B cell (primary cell): ENCODE results near the gene TMEM63A. TPM values are rescaled to one million over a fixed set of nuclear protein-coding genes. Genes with fewer than 3 reads are reported as not detected.
A peak's percentile ranks its signal among the peaks of the same experiment; 100 is the strongest.

Source experiments
- ATAC-seq: fragments of 200-7000 bp; cut with Tn5 transposase; one replicate; pipeline ENCODE4 v1.10.0; 2021; ENCODE audit warnings: low read depth, mild to moderate bottlenecking, moderate number of reproducible peaks, moderate library complexity
- CTCF ChIA-PET: fragments of 350-600 bp; sonication (Branson Sonifier 250); formaldehyde crosslinking; loops from one replicate; lab custom pipeline; 2021; ENCODE audit warnings: antibody characterized with exemption, inconsistent platforms; lab: Charles Lee
- POLR2A ChIA-PET: fragments of 350-600 bp; sonication (Branson Sonifier 250); formaldehyde crosslinking; loops from one replicate; lab custom pipeline; 2021; ENCODE audit warnings: antibody characterized with exemption; lab: Charles Lee
- DNase-seq: peaks from one replicate; pipeline ENCODE4 v3.0.0; 2013
- H2AFZ ChIP-seq: 2 replicates; pipeline ENCODE4 v1.6.1; 2012; ENCODE audit warnings: mild to moderate bottlenecking, low read depth, low read length; ENCODE audit not compliant: insufficient read depth, poor library complexity, severe bottlenecking
- H3K27ac ChIP-seq, 2 donors: 1 replicate in 1 of 2; 2 replicates in 1 of 2; pipeline ENCODE4 v1.5.1; 2012 to 2013; ENCODE audit warnings: low read length in 2 of 2, mild to moderate bottlenecking in 2 of 2, moderate library complexity in 1 of 2
- H3K27me3 ChIP-seq, 4 experiments: fragments of 200-600 bp in 1 of 4; sonication (generic) in 1 of 4; replicated peaks in 1 of 4; 1 replicate in 2 of 4; 2 replicates in 2 of 4; pipeline versions ENCODE4 v1.6.1 to v1.7.0; 2013 to 2016; ENCODE audit warnings: low read length in 3 of 4, mild to moderate bottlenecking in 2 of 4, mixed read lengths in 1 of 4, moderate library complexity in 1 of 4; ENCODE audit not compliant: insufficient read depth in 4 of 4, control insufficient read depth in 3 of 4; ENCODE audit errors: control extremely low read depth in 1 of 4
- H3K36me3 ChIP-seq, 2 experiments: replicated peaks in 1 of 2; 1 replicate in 1 of 2; 2 replicates in 1 of 2; pipeline versions ENCODE4 v1.6.1 to v1.7.1; 2013; ENCODE audit warnings: low read length in 1 of 2; ENCODE audit not compliant: insufficient read depth in 2 of 2, control insufficient read depth in 1 of 2; ENCODE audit errors: control extremely low read depth in 1 of 2, extremely low read depth in 1 of 2
- H3K4me1 ChIP-seq, 2 donors: fragments of 200-600 bp in 1 of 2; sonication (generic) in 1 of 2; 1 replicate in 1 of 2; 2 replicates in 1 of 2; pipeline versions ENCODE4 v1.5.1 to v1.6.1; 2013 to 2017; ENCODE audit warnings: low read length in 2 of 2; ENCODE audit not compliant: control insufficient read depth in 2 of 2, insufficient read depth in 2 of 2
- H3K4me2 ChIP-seq: replicated peaks from 2 replicates; pipeline ENCODE3; 2012; ENCODE audit warnings: mild to moderate bottlenecking, low read depth, low read length; ENCODE audit not compliant: poor library complexity, severe bottlenecking
- H3K4me3 ChIP-seq, 5 experiments: fragments of 200-600 bp in 1 of 5; sonication (generic) in 1 of 5; 1 replicate in 3 of 5; 2 replicates in 2 of 5; pipeline versions ENCODE4 v1.5.1 to v1.7.0; 2011 to 2016; ENCODE audit warnings: low read length in 4 of 5, mild to moderate bottlenecking in 4 of 5, low read depth in 2 of 5, control low read depth in 1 of 5, moderate library complexity in 1 of 5; ENCODE audit not compliant: insufficient read depth in 1 of 5; ENCODE audit errors: control extremely low read depth in 1 of 5, extremely low read depth in 1 of 5
- H3K79me2 ChIP-seq: fragments of 200-600 bp; sonication (generic); one replicate; pipeline ENCODE4 v1.6.0; 2016; ENCODE audit warnings: low read length; ENCODE audit not compliant: control insufficient read depth, insufficient read depth
- H3K9ac ChIP-seq: fragments of 200-600 bp; sonication (generic); 2 replicates; pipeline ENCODE4 v1.6.1; 2017; ENCODE audit warnings: mild to moderate bottlenecking, low read length, moderate library complexity
- H3K9me3 ChIP-seq, 3 donors: one replicate each; pipeline versions ENCODE4 v1.6.1 to v1.7.1; 2013; ENCODE audit warnings: low read length in 2 of 3; ENCODE audit not compliant: control insufficient read depth in 2 of 3, insufficient read depth in 1 of 3; ENCODE audit errors: control extremely low read depth in 1 of 3
- H4K20me1 ChIP-seq: 2 replicates; pipeline ENCODE4 v1.6.0; 2012; ENCODE audit warnings: mild to moderate bottlenecking, low read length; ENCODE audit not compliant: insufficient read depth, control insufficient read depth, poor library complexity, severe bottlenecking
- H3K27ac Mint-ChIP-seq: one replicate; pipeline ENCODE4 v1.8.0; 2021; ENCODE audit warnings: mixed read lengths
- H3K27me3 Mint-ChIP-seq: one replicate; pipeline ENCODE4 v1.8.0; 2021; ENCODE audit warnings: mixed read lengths
- H3K4me1 Mint-ChIP-seq: one replicate; pipeline ENCODE4 v1.8.0; 2021; ENCODE audit warnings: mixed read lengths
- H3K4me3 Mint-ChIP-seq: one replicate; pipeline ENCODE4 v1.8.0; 2021; ENCODE audit warnings: mixed read lengths
- H3K9me3 Mint-ChIP-seq: one replicate; pipeline ENCODE4 v1.8.0; 2022; ENCODE audit warnings: mixed read lengths; ENCODE audit not compliant: insufficient read depth
- CTCF ChIP-seq: fragments of 200-600 bp; IDR thresholded peaks from one replicate; pipeline ENCODE4 v1.8.0; 2022; ENCODE audit warnings: antibody characterized with exemption, mild to moderate bottlenecking
- EZH2 ChIP-seq: IDR thresholded peaks from 2 replicates; pipeline ENCODE4 v1.6.1; 2012; ENCODE audit warnings: borderline replicate concordance, low read depth, mild to moderate bottlenecking, moderate library complexity, low read length; ENCODE audit not compliant: insufficient read depth, poor library complexity, severe bottlenecking
- WGBS: methylation state at CpG from one replicate; pipeline ENCODE4 v1.1.5; 2013; ENCODE audit warnings: missing lambda C conversion rate; ENCODE audit not compliant: insufficient coverage; 5-methylcytosine and 5-hydroxymethylcytosine counted together
- intact Hi-C: fragments of 100-400 bp; cut with micrococcal nuclease; formaldehyde crosslinking; loops from one replicate; pipeline ENCODE4 v1.10.0; 2022
- polyA plus RNA-seq: library from polyadenylated mRNA; depleted of rRNA; stranded (reverse); fragments of >200 nt; gene quantifications from 2 replicates; pipeline ENCODE4 v1.2.3, GENCODE V29; 2012
- total RNA-seq, 2 donors: library from RNA; stranded (reverse); fragments of 120-200 nt in 1 of 2; gene quantifications; 1 replicate in 1 of 2; 2 replicates in 1 of 2; pipeline versions ENCODE4 v1.2.3 to v1.2.4, GENCODE V29; 2013 to 2022

The TMEM63A gene
- total and polyA plus RNA-seq, 2 donors (not counting 1 experiment from before 2014, with no cell fraction given): 209 to 238 TPM

- peak overlapping the region; percentile 88 for H3K9ac ChIP-seq
- intact Hi-C loops: loop anchor here (5.0 kb wide), 1 partner anchor 42 kb away; the partner anchor contains the start of gene PYCR2
- Mint-ChIP-seq H3K27ac (peak overlapping the region; percentile 86), H3K9me3 (no peaks in the 10 kb centered on the region), H3K4me1 (peaks cover 50% of the 10 kb centered on the region), H3K27me3 (no peaks in the 10 kb centered on the region), H3K4me3 (peak overlapping the region; percentile 96)
- H3K4me1 ChIP-seq: peaks cover 30 to 42% of the 10 kb centered on the region in 2 donors
- no peak for TF ChIP-seq EZH2
- TF ChIP-seq CTCF: no peak
- H3K27ac ChIP-seq: peak overlapping the region in 1 of 2 donors; percentile 74
- CTCF ChIA-PET: interaction anchor here (0.9 to 5.7 kb wide), 10 partner anchors 9 to 107 kb away, joined by 3 to 59 read pairs (median 4); partner anchors contain the start of gene SRP9
- H3K27me3 ChIP-seq: no peaks in the 10 kb centered on the region
- POLR2A ChIA-PET: interaction anchor here (0.7 to 3.3 kb wide), 5 partner anchors 28 to 413 kb away, joined by 3 to 22 read pairs (median 6); partner anchors contain the start of genes PYCR2 and SRP9
- H4K20me1 ChIP-seq: peaks cover 46% of the 10 kb centered on the region
- H3K36me3 ChIP-seq: peaks cover 0 to 29% of the 10 kb centered on the region in 2 experiments
- no peaks in the 10 kb centered on the region for H3K9me3 ChIP-seq
- H2AFZ ChIP-seq: no peak overlapping the region
- peaks cover 71% of the 10 kb centered on the region for H3K79me2 ChIP-seq
- H3K4me3 ChIP-seq: peak overlapping the region in 4 of 5 experiments; percentile 86 to 99 (median 98)
- peak overlapping the region; percentile 88 for H3K4me2 ChIP-seq
- ATAC-seq (no peak), DNase-seq (no peak)
- WGBS: 86% methylated on average over 2 of the region's 5 CpGs
Measured at GRCh38 chr1:225880636-225881035, 1.5 kb downstream of the TMEM63A start.

GRCh38 chr1:225880222-225880588 is 2.0 kb downstream of the TMEM63A start:
- 29% methylated on average over 1 of the region's 2 CpGs for WGBS
- H3K9me3 ChIP-seq: no peaks in the 10 kb centered on the region
- H3K9me3 Mint-ChIP-seq: no peaks in the 10 kb centered on the region
- ATAC-seq: no peak
- H2AFZ ChIP-seq: no peak overlapping the region
- no peaks in the 10 kb centered on the region for H3K27me3 ChIP-seq
- H4K20me1 ChIP-seq: peaks cover 50% of the 10 kb centered on the region
- intact Hi-C loops: loop anchor here (5.0 kb wide), 1 partner anchor 42 kb away; the partner anchor contains the start of gene PYCR2
- peak overlapping the region; percentile 86 for H3K27ac Mint-ChIP-seq
- peak overlapping the region in 4 of 5 experiments; percentile 28 to 99 (median 98) for H3K4me3 ChIP-seq
- H3K36me3 ChIP-seq: peaks cover 0 to 34% of the 10 kb centered on the region in 2 experiments
- peak overlapping the region; percentile 88 for H3K4me2 ChIP-seq
- H3K9ac ChIP-seq: peak overlapping the region; percentile 88
- no peak for DNase-seq
- H3K79me2 ChIP-seq: peaks cover 75% of the 10 kb centered on the region
- no peaks in the 10 kb centered on the region for H3K27me3 Mint-ChIP-seq
- ChIA-PET POLR2A (interaction anchor here (0.7 to 2.8 kb wide), 3 partner anchors 28 to 413 kb away, joined by 3 to 6 read pairs (median 5); partner anchors contain the start of gene SRP9), CTCF (interaction anchor here (1.1 to 5.7 kb wide), 7 partner anchors 11 to 108 kb away, joined by 3 to 59 read pairs (median 7); partner anchors contain the start of gene SRP9)
- H3K4me1 ChIP-seq: peaks cover 30 to 42% of the 10 kb centered on the region in 2 donors
- TF ChIP-seq CTCF: no peak
- no peak for TF ChIP-seq EZH2
- peak overlapping the region in 1 of 2 donors; percentile 74 for H3K27ac ChIP-seq
- H3K4me1 Mint-ChIP-seq: peaks cover 50% of the 10 kb centered on the region
- H3K4me3 Mint-ChIP-seq: peak overlapping the region; percentile 96
